Body of pancreas (tissue), 4 donors: Measurements from ENCODE around the gene SPATA2L. TPM values are rescaled to one million over a fixed set of nuclear protein-coding genes. Genes with fewer than 3 reads are reported as not detected.

ENCODE experiments used
- ATAC-seq: fragments of 150-250 bp; one replicate; pipeline ENCODE4 v1.9.1; 2016
- DNase-seq, 4 donors: peaks; one replicate each; pipeline ENCODE4 v3.0.0-alpha.2; 2019
- H3K27ac ChIP-seq, 4 donors: fragments of 200-600 bp; sonication (generic); 1 replicate in 3 of 4; 2 replicates in 1 of 4; pipeline versions ENCODE4 v1.5.1 to v1.6.1; 2016 to 2019; ENCODE audit warnings: mild to moderate bottlenecking in 1 of 4, mixed read lengths in 1 of 4, moderate library complexity in 1 of 4
- H3K27me3 ChIP-seq, 2 donors: fragments of 200-600 bp; sonication (generic); one replicate each; pipeline ENCODE4 v1.6.0; 2016; ENCODE audit warnings: mild to moderate bottlenecking in 1 of 2
- H3K36me3 ChIP-seq, 2 donors: fragments of 200-600 bp; sonication (generic); replicated peaks in 1 of 2; 2 replicates each; pipeline ENCODE4 v1.5.1; 2016; ENCODE audit warnings: low read depth in 2 of 2; ENCODE audit not compliant: insufficient read depth in 1 of 2
- H3K4me1 ChIP-seq: fragments of 200-600 bp; sonication (generic); one replicate; pipeline ENCODE4 v1.6.0; 2016
- H3K4me3 ChIP-seq, 2 donors: fragments of 200-600 bp; sonication (generic); 1 replicate in 1 of 2; 2 replicates in 1 of 2; pipeline ENCODE4 v1.5.1; 2016 to 2019
- H3K9me3 ChIP-seq, 3 donors: fragments of 200-600 bp; sonication (generic); 1 replicate in 2 of 3; 2 replicates in 1 of 3; pipeline ENCODE4 v1.5.1; 2016
- CTCF ChIP-seq, 7 experiments: fragments of 450-650 bp in 4 of 7; fragments of 200-600 bp in 3 of 7; sonication (generic) in 3 of 7; IDR thresholded peaks; one replicate each; pipeline ENCODE4 v1.5.1; 2016 to 2019; ENCODE audit warnings: antibody characterized with exemption in 7 of 7
- POLR2A ChIP-seq, 3 donors: fragments of 450-650 bp; IDR thresholded peaks; one replicate each; pipeline ENCODE4 v1.6.1; 2016; ENCODE audit warnings: antibody characterized with exemption in 3 of 3, mild to moderate bottlenecking in 2 of 3
- WGBS, 2 donors: methylation state at CpG; one replicate each; pipeline ENCODE4 v1.1.5; 2017; 5-methylcytosine and 5-hydroxymethylcytosine counted together
- intact Hi-C: fragments of 100-400 bp; cut with DNase I; formaldehyde crosslinking; loops from one replicate; pipeline ENCODE4 v1.15.1; 2023
- total RNA-seq, 2 donors: library from RNA; depleted of rRNA; stranded (reverse); fragments of >200 nt; gene quantifications; one replicate each; pipeline ENCODE4 v1.1.0, GENCODE V29; 2016

The SPATA2L gene
- total RNA-seq, 2 donors from 2014 or later = 15.8 to 48.1 TPM

- no peaks in the 10 kb centered on the region for H3K36me3 ChIP-seq
- TF ChIP-seq POLR2A (IDR thresholded peaks at IDR 0.05) (no peak), CTCF (IDR thresholded peaks at IDR 0.05) (no peak)
- 88 to 93% methylated on average over 13 to 15 of the region's 15 CpGs for WGBS, 2 donors
- no peak for ATAC-seq
- no peak overlapping the region for H3K4me3 ChIP-seq
- no peak overlapping the region for H3K27ac ChIP-seq
- no peak for DNase-seq
- H3K9me3 ChIP-seq = no peaks in the 10 kb centered on the region
- peaks cover 19% of the 10 kb centered on the region for H3K4me1 ChIP-seq
- H3K27me3 ChIP-seq = no peaks in the 10 kb centered on the region
- intact Hi-C loops = no loop called here
Measured at GRCh38 chr16:89716493-89716892, 15.0 kb upstream of the SPATA2L start.

GRCh38 chr16:89712274-89712781, 10.8 kb upstream of the SPATA2L start:
- no peaks in the 10 kb centered on the region for H3K27me3 ChIP-seq
- 33 to 69% methylated on average over 5 to 14 of the region's 22 CpGs for WGBS, 2 donors
- peak overlapping the region in 1 of 2 donors; percentile 17 for H3K4me3 ChIP-seq
- TF ChIP-seq CTCF (IDR thresholded peaks at IDR 0.05) (no peak), POLR2A (IDR thresholded peaks at IDR 0.05) (no peak)
- no peak for DNase-seq
- H3K4me1 ChIP-seq = peaks cover 10% of the 10 kb centered on the region
- ATAC-seq = peak; percentile 9
- H3K27ac ChIP-seq = no peak overlapping the region
- intact Hi-C loops = no loop called here
- H3K36me3 ChIP-seq = no peaks in the 10 kb centered on the region
- no peaks in the 10 kb centered on the region for H3K9me3 ChIP-seq

- 6 to 7% methylated on average over 6 to 34 of the region's 48 CpGs for WGBS, 2 donors
- Histone ChIP-seq H3K4me1 (peaks cover 10% of the 10 kb centered on the region), H3K27ac (no peak overlapping the region), H3K9me3 (no peaks in the 10 kb centered on the region), H3K36me3 (no peaks in the 10 kb centered on the region), H3K27me3 (no peaks in the 10 kb centered on the region), H3K4me3 (peak overlapping the region in 1 of 2 donors; percentile 17)
- TF ChIP-seq CTCF (IDR thresholded peaks at IDR 0.05) = no peak
- TF ChIP-seq POLR2A (IDR thresholded peaks at IDR 0.05) = peak in 2 of 3 donors; percentile 9 to 17
- intact Hi-C loops = no loop called here
- DNase-seq (peak; percentile 46 to 63 (median 52)), ATAC-seq (peak; percentile 53)
Measured at GRCh38 chr16:89711601-89712273, 10.2 kb upstream of the SPATA2L start.

- no peaks in the 10 kb centered on the region for H3K27me3 ChIP-seq
- DNase-seq = no peak
- intact Hi-C loops = no loop called here
- H3K4me3 ChIP-seq = no peak overlapping the region
- no peak for TF ChIP-seq CTCF (IDR thresholded peaks at IDR 0.05)
- no peak for TF ChIP-seq POLR2A (IDR thresholded peaks at IDR 0.05)
- peaks cover 16% of the 10 kb centered on the region for H3K4me1 ChIP-seq
- H3K9me3 ChIP-seq = no peaks in the 10 kb centered on the region
- no peak for ATAC-seq
- WGBS, 2 donors = 87 to 93% methylated on average over 26 to 47 of the region's 63 CpGs
- H3K27ac ChIP-seq = no peak overlapping the region
- no peaks in the 10 kb centered on the region for H3K36me3 ChIP-seq
Measured at GRCh38 chr16:89710709-89711564, 9.4 kb upstream of the SPATA2L start.
